Suppressor macrophage treated with lipopolysaccharide for 4 hours (primary cell): ENCODE results near the gene AP1S1.
A peak's percentile ranks its signal among the peaks of the same experiment; 100 is the strongest.

ENCODE experiments used
- DNase-seq: peaks from one replicate; pipeline ENCODE4 v3.0.0-alpha.2; 2020

Gene AP1S1

DNA sequence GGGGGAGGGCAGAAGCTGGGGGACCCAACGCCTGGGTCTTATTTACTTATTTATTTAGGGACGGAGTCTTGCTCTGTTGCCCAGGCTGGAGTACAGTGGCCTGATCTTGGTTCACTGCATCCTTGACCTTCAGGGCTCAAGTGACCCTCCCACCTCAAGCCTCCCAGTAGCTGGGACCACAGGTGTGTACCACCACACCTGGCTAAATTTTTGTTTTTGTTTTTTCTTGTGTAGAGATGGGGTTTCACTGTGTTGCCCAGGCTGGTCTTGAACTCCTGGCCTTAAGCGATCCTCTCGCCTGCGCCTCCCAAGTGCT, 48.3 kb downstream of the AP1S1 start:
- no peak for DNase-seq

GRCh38 chr7:101203740-101204738, 49.8 kb downstream of the AP1S1 start:
- DNase-seq = peak; percentile 64

GRCh38 chr7:101205901-101206664, 51.8 kb downstream of the AP1S1 start:
- DNase-seq = no peak

DNA sequence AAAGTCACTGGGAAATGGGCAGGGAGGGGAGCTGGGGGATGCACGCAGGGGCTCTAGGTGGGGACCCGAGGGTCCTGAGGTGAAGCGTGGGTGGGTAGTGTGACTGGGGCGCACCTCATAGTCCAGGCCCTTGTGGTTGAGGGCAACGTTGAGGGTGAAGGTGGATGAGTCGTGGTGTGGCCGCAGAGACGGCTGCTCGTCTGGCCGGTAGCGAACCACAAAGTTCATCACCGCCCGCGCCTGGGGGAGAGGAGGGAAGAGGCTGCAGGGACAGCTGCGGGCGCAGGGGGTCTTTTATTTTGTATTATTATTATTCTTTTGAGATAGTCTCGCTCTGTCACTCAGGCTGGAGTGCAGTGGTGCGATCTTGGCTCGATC, 52.4 kb downstream of the AP1S1 start:
- no peak for DNase-seq

- no peak for DNase-seq
Measured at GRCh38 chr7:101207459-101207858, 53.2 kb downstream of the AP1S1 start.

GRCh38 chr7:101208794-101209193, 54.5 kb downstream of the AP1S1 start:
- no peak for DNase-seq

DNA sequence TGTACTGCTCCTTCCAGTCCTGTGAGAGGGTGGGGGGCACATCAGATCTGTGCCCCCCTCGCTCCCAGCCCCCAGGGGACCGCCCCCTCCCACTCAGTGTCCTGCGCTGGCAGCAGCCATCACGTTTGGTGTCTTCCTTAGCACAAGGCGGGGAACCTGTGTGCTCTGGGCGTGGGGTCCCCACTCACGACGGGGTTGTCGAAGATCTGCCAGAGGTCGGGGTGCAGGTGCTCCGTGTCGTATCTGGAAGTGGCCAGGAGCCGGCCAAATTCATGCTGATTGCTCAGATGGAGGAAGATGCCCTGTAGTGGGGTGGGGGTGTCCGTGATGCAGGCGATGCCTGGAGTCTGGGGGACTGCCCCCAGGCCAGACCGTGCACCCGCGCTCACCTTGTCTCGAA, 55.9 kb downstream of the AP1S1 start:
- no peak for DNase-seq
